ENCODE results near the gene RAB3C.

GRCh38 chr5:58898538-58898937 is 315.7 kb downstream of the RAB3C start:
- TF ChIP-seq CTCF (IDR thresholded peaks at IDR 0.05) (no peak), POLR2A (IDR thresholded peaks at IDR 0.05) (no peak), POLR2AphosphoS5 (IDR thresholded peaks at IDR 0.05) (no peak), EP300 (IDR thresholded peaks at IDR 0.05) (no peak)
